Stimulated activated CD8-positive, alpha-beta memory T cell treated with anti-CD3 and anti-CD28 coated beads, Interleukin-7, amount 100 ng/mL, for 1 hour (primary cell): ENCODE data around the gene CARMIL3.
"Not testable (repeated sequence)": the region's sequence is repeated elsewhere in the genome, so short reads cannot be mapped to it uniquely, and the experiment has no call there.

ENCODE experiments used
- DNase-seq, 2 donors: peaks; one replicate each; pipeline ENCODE4 v3.0.0-alpha.2; 2020; ENCODE audit warnings: low read depth in 2 of 2

The CARMIL3 gene

GRCh38 chr14:24036963-24037657 lies 14.7 kb upstream of the CARMIL3 start:
- not testable (repeated sequence) for DNase-seq

GRCh38 chr14:24037658-24038037 lies 14.2 kb upstream of the CARMIL3 start:
- DNase-seq: no peak

GRCh38 chr14:24038686-24039085 lies 13.1 kb upstream of the CARMIL3 start:
- DNase-seq: no peak

GRCh38 chr14:24040692-24041091 lies 11.1 kb upstream of the CARMIL3 start:
- no peak for DNase-seq

- no peak for DNase-seq
Measured at GRCh38 chr14:24042746-24043145, 9.1 kb upstream of the CARMIL3 start.

GRCh38 chr14:24049002-24049401 lies 2.8 kb upstream of the CARMIL3 start:
- not testable (repeated sequence) for DNase-seq

GRCh38 chr14:24050753-24051152 lies 1.1 kb upstream of the CARMIL3 start:
- DNase-seq: not testable (repeated sequence)

GRCh38 chr14:24051176-24051788 lies 527 bp upstream of the CARMIL3 start:
- no peak for DNase-seq

GRCh38 chr14:24052656-24053547 lies 1.1 kb downstream of the CARMIL3 start:
- peak in 1 of 2 donors; percentile 25 for DNase-seq

- no peak for DNase-seq
Measured at GRCh38 chr14:24053548-24054323, 1.9 kb downstream of the CARMIL3 start.

- DNase-seq: no peak
Measured at GRCh38 chr14:24054324-24054641, 2.5 kb downstream of the CARMIL3 start.

- no peak for DNase-seq
Measured at GRCh38 chr14:24054646-24055045, 2.8 kb downstream of the CARMIL3 start.

- no peak for DNase-seq
Measured at GRCh38 chr14:24055971-24056799, 4.4 kb downstream of the CARMIL3 start.

GRCh38 chr14:24056800-24057184 lies 5.0 kb downstream of the CARMIL3 start:
- no peak for DNase-seq

GRCh38 chr14:24057271-24057670 lies 5.5 kb downstream of the CARMIL3 start:
- no peak for DNase-seq

GRCh38 chr14:24057867-24058259 lies 6.1 kb downstream of the CARMIL3 start:
- DNase-seq: no peak

- no peak for DNase-seq
Measured at GRCh38 chr14:24058260-24058950, 6.6 kb downstream of the CARMIL3 start.

GRCh38 chr14:24058951-24059475 lies 7.2 kb downstream of the CARMIL3 start:
- no peak for DNase-seq

- no peak for DNase-seq
Measured at GRCh38 chr14:24059841-24060388, 8.1 kb downstream of the CARMIL3 start.

GRCh38 chr14:24060443-24060842 lies 8.6 kb downstream of the CARMIL3 start:
- DNase-seq: no peak
